Hematopoietic multipotent progenitor cell treated with erythropoietin and hydrocortisone succinate and interleukin-3 and kit ligand, for 4 days (in vitro differentiated cells): Measurements from ENCODE around the gene ZNF793.

ENCODE experiments used
- DNase-seq: peaks from one replicate; pipeline ENCODE4 v3.0.0-alpha.2; 2015

The ZNF793 gene

GRCh38 chr19:37506387-37507166 is at the start of gene ZNF793:
TSS of gene ZNF793 (plus strand) at chr19:37506939. CDS start at chr19:37523440, 16,501 bp downstream.
- DNase-seq: peak; percentile 77

- DNase-seq: no peak
These were observed 40.4 kb upstream of the ZNF793 start for GRCh38 chr19:37466277-37466797.

GRCh38 chr19:37466798-37467607 is 39.7 kb upstream of the ZNF793 start, which contains the start of gene ZNF569:
TSS of gene ZNF569 (minus strand) at chr19:37467444. CDS start at chr19:37444921, 22,523 bp downstream.
- DNase-seq: peak; percentile 97

DNA sequence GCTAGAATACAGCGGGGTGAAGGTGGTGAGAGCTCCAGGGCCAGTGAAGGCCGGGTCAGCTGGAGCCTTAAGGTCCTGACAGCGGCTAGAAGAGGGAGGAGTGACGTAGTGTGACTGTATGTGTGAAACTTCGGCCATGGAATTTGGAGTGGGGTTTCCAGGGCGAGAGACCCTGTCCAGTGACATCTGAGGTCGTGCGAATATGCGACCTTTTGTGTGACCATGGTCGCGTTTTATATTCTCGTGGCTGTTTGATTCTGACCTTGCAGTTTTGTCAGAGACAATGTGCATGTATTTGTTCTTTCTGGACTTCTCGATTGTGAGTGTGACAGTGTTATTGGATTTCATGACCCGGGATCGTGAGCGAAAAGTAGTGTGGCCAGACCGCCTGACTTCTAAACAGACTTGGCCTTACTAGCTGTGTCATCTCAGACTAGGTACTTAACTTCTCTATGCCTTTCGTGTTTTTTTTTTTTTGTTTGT is 39.1 kb upstream of the ZNF793 start:
- no peak for DNase-seq

- DNase-seq: peak; percentile 95
These were observed 37.6 kb upstream of the ZNF793 start, which contains the start of gene ZNF570 for GRCh38 chr19:37468961-37469777. TSS of gene ZNF570 (plus strand) at chr19:37469356. CDS start at chr19:37470355, 999 bp downstream.

- peak; percentile 12 for DNase-seq
These were observed 36.5 kb upstream of the ZNF793 start for GRCh38 chr19:37470216-37470615.

DNA sequence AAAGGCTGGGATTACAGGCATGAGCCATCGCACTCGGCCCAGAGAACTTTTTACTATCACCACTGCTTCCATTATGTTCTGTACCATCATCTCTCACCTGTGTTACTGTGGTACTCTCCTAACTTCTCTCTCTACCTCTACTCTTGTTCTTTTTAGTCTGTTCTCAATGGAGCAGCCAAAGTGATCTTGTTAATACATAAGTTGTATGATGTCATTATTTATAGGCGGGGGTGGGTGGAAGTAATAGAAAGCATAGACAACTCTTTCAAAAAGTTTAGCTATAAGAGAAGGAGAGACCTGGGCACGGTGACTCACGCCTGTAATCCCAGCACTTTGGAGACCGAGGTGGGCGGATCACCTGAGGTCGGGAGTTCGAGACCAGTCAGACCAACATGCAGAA is 34.6 kb upstream of the ZNF793 start:
- DNase-seq: no peak

DNA sequence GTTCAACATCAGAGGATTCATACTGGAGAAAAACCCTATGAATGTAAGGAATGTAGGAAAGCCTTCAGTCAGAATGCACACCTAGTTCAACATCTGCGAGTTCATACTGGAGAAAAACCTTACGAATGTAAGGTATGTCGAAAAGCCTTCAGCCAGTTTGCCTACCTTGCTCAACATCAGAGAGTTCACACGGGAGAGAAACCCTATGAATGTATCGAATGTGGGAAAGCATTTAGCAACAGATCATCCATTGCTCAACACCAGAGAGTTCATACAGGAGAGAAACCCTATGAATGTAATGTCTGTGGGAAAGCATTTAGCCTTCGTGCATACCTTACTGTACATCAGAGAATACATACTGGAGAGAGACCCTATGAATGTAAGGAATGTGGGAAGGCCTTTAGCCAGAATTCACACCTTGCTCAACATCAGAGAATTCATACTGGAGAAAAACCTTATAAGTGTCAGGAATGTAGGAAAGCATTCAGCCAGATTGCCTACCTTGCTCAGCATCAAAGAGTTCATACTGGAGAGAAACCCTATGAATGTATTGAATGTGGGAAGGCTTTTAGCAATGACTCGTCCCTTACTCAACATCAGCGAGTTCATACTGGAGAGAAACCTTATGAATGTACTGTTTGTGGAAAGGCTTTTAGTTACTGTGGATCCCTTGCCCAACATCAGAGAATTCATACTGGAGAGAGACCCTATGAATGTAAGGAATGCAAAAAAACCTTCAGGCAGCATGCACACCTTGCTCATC is 22.2 kb upstream of the ZNF793 start:
- no peak for DNase-seq

- no peak for DNase-seq
These were observed 14.5 kb upstream of the ZNF793 start for GRCh38 chr19:37492213-37492612.

DNA sequence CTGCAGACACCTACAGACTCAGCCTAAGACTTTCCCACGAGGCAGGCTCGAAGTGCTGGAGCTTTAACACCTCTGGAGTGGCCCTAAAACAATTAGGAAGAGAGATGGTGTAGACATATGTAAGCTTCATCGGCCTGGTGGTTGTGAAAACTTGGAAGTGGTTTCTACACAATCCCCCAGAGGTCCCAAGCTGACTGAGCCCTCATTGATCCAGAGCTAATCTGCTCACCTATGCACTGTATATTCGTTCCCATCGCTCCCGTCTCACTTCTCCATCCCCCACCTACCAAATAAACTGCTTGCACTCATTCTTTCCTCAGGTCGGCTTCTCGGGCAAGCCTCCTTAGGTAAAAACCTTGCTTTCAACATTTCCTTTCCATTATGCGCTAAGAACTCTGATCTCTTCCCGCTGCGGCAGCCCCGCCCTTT is 767 bp upstream of the ZNF793 start:
- DNase-seq: no peak

- no peak for DNase-seq
These were observed 377 bp downstream of the ZNF793 start for GRCh38 chr19:37507167-37507464.

DNA sequence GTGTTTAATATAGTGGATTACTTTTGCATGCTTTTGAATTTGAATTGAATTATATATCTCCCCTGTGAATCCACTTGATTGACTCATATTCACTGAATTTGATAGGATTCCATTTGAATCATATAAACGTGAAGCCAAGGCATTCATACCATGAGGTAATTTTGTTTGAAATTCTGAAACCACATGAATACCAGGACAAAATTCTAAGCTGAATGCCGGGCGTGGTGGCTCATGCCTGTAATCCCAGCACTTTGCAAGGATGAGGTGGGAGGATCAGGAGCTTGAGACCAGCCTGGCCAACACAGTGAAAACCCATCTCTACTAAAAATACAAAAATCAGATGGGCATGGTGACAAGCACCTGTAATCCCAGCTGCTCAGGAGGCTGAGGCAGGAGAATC is 4.4 kb downstream of the ZNF793 start:
- no peak for DNase-seq

DNA sequence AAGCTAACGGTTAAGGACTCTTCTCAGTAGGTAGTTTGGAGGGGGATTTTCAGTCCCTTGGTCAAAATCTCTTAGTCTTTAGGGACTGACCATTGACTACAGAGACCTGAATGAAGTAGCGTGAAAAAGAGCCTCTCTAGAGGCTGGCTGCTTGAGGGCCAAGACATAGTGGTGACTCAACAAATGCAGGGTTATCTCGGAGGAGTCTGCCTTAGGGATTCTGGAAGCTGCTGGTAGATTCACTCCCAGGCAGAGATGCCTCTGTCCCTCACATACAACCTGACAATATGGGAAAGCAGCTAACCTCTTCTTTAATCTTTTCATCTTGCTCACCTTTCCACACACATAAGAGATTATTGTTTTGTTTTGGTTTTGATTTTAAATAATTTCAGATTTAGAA is 5.1 kb downstream of the ZNF793 start:
- DNase-seq: no peak

- DNase-seq: peak; percentile 37
These were observed 6.7 kb downstream of the ZNF793 start for GRCh38 chr19:37513397-37513796.

DNA sequence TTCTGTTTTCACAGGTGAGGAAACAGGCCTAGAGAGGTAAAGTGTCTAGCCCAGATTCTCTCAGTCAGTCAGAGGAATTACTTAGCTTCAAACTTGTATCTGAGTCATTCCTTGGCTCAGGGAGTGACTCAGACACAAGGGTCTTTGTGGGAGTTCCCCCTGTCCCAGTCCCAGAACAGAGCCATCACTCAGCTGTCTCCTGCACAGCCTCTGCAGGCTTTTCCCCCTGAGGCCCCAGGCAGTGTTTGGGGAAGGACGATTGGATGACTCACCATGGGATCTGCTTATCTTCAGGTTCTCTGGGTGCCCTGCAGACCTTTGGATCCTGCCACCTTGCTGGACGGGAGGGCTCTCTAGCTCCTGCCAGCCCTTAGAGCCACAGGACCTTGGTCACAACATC is 13.2 kb downstream of the ZNF793 start:
- DNase-seq: no peak

GRCh38 chr19:37537391-37537947 is 30.7 kb downstream of the ZNF793 start:
- no peak for DNase-seq

DNA sequence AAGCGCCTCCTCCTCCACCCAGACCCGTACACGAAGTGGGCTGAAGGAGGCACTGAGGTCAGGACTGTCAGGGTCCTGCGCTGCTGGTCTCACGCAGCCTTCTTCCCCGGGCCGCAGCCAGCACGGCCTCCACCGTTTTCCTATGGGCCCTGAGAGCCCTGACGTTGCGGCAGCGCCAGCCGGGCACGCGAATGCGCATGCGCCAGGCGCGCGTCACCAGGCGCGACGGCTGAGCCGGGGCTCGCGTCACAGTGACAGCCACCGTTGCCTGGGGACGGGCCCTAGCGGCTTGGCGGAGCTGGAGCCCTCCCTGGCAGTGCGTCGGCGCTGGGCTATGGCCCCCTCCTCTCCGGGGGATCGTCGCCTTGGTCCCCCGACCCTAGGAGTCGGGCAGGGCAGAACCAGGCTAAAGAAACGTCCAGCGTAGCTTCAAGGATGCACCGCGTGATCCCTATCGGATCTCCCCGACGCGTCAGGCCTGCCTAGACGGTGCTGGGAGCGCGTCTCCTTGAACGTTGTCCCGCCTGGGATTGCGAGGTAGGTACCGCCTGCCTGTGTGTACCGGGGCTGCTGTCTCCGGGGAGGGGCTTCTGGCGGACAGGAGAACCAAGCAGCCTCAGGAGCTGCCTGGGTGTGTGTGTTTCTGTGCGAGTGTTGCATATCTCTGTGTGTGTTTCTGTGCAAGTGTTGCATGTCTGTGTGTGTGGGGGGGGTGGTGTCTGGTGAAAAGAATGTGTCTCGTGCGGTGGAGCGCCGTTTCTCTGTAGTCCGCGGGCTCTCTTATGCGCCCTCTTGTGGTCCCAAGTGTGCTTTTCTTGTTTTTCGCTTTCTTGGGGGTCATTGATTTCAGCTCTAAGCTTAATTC is 44.6 kb downstream of the ZNF793 start:
- peak; percentile 86 for DNase-seq

GRCh38 chr19:37563518-37563917 is 56.8 kb downstream of the ZNF793 start:
- DNase-seq: no peak

GRCh38 chr19:37564624-37565369 is 58.1 kb downstream of the ZNF793 start:
- peak; percentile 6 for DNase-seq

GRCh38 chr19:37565370-37565669 is 58.6 kb downstream of the ZNF793 start:
- no peak for DNase-seq
